SKM-1 (cell line): Measurements from ENCODE around the gene NPTX1.

Source experiments
- DNase-seq: peaks from one replicate; lab custom pipeline; 2025; ENCODE audit not compliant: unreplicated experiment; lab: John Stamatoyannopoulos, UW

Gene NPTX1

DNA sequence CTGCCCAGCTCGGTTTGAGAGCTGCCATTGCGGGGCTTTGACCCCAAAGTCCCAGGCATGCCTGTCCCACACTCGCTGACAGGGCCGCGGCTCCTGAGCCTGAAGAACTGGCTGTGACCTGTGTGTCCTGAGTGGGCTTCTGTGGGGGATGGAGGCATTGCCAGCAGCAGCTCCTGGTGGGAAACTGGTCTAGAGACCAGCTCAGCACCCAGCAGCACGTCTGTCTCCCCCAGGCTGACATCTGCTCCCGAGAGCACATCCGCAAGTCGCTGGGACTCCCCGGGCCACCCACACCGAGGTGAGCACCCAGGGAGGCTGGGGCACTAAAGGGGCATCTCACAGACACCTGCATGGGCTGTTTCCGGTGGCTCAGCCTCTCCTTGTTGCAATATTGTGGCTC is 48.0 kb downstream of the NPTX1 start:
- DNase-seq: no peak

DNA sequence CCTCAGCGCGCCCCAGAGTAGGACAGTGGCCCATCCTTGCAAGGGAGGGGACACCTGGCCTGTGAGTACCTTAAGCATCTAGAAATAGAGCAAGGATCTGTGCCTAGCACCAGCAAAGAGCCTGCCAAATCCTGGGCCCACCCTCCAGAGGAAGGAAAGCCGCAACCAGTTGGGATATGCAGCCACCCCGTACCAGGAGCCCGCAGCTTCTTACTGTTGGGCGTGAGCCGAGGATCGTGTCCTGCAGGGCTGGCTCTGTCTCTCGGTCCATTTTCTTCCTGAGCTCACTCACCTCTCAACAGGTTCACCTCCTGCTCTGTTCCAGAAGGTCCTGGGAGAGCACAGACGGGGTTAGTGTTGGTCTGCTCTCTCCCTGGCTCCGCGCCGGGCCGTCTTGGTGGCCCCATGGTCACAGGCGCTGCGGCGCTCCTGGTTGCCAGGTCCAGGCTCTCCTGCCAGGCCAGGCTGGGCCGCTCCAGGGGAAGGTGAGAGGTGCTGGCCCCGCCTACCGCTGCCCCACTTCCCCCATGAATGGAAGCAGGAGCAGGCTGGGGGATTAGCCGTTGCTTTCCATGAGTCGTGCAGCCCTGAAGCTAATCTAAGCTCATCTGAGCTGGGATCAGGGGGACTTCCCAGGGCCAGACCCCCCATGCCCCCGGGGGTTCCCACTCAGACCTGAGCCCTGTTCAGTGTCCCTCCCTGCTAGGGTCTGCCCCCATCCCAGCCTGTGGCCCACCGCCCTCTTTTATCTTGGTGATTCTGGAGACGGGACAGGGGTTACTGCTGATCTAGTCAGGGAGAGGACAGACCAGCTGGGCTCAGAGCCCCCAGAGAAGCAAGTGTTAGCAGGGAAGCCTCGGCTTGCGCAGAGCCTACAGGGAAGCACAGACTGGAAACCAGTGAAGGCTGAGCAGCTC is 48.8 kb downstream of the NPTX1 start:
- no peak for DNase-seq

DNA sequence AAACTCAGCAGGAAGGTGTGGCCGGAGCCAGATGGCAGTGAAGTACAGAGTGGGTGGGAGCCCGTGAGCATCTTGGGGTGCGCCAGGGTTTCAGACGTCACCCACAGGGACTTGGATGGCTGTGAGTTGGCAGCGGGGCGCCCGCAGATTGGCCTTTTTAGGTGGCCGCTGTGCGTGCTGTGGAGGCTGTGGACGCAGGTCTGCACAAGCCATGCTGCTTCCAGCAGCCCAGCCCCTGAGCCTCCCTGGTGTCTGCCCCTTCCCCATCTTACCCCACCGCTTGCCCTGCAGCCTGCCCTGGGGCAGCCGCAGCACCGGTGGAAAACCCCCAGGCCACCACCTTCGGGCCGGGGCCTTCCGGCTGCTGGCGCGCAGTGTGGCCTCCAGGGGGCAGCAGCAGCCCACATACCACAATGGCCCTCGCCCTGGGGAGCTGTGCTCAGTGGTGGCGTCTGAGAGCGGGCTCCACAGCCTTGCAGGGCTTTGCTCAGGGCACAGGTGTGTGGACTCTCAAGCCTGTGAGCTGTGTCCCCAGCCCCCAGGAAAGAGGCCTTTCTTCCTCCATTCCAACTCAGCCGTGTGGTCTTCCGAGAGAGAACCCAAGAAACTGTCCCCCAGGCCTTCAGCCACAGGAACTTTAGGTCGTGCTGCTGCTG is 49.6 kb downstream of the NPTX1 start:
- peak; percentile 36 for DNase-seq

DNA sequence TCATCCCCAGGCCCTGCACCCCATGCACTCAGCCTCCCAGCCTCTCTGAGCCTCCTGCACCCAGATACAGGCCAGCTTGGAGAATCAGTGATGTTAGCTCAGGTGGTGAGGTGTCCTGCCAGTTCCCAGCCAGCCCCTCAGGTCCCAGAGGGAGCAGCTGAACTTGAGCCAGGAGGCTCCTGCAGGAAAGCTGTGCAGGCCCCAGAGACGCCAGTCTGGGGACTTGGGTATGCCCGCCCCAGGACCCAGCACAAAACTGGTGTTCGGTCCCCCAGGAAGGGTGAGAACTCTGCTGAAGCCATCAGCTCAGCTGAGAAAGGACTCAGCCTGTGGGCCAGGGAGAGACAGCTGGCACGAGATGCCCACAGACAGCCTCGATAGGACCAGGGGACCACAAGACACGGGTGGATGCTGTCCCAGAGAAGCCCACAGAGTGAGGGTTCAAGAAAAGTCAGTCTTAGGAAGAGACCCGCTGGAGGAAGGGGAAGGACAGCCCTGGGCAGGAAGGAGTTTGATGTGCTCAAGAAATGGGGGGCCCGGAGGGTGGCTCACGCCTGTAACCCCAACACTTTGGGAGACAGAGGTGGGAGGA is 50.5 kb downstream of the NPTX1 start:
- no peak for DNase-seq

DNA sequence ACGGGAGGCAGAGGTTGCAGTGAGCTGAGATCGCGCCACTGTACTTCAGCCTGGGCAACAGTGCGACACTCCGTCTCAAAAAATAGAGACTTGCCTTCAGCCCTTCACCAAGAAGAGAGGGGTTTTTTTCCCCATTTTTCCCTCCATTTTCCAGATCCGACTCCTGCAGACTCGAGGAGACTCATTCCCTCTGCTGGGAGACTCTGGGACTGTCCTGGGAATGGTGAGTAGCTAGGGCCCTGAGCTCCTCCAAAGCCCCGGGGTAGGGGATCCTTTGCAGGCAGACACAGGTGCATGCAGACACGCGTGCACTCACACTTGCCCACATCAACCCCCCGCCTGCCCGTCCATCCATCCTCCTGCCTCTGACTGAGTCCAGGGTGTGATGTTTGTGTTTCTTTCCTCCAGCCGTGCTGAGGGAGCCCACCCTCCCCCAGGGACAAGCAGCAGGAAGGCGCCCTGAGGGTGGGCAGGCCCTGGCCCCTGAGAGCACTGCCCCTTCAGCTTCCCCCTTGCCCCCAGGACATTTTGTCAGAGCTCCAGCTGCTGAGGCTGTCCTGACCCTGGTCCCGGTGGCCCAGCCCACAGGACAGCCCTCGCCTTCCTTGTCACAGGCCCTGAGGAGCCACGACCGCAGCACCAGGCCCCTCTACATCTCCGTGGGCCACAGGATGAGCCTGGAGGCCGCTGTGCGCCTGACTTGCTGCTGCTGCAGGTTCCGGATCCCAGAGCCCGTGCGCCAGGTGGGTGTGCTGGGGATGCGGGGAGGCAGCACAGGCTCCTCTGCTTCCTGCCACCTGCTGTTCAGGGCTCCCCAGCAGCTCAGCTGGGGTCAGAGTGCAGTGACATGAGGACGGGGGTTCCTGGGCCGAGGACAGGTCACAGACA is 51.3 kb downstream of the NPTX1 start:
- DNase-seq: no peak

DNA sequence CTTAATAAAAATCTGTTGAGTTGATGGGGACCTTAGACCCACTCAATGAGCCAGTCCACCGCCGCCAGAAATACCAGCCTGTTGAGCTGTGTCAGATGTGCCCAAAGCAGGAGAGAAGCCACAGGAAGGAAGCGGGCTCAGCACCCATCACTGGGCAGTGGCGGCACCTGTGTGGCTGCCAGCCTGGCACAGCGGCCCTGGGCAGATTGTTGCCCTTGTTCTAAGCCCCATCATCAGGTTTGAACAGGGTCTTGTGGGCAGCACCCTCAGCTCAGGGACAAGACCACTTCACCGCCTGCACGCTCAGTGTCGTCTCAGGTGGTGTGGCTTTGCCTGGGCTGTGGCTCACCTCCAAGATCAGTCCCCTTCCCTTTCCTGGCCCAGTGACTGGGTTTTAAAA is 52.1 kb downstream of the NPTX1 start:
- DNase-seq: no peak

DNA sequence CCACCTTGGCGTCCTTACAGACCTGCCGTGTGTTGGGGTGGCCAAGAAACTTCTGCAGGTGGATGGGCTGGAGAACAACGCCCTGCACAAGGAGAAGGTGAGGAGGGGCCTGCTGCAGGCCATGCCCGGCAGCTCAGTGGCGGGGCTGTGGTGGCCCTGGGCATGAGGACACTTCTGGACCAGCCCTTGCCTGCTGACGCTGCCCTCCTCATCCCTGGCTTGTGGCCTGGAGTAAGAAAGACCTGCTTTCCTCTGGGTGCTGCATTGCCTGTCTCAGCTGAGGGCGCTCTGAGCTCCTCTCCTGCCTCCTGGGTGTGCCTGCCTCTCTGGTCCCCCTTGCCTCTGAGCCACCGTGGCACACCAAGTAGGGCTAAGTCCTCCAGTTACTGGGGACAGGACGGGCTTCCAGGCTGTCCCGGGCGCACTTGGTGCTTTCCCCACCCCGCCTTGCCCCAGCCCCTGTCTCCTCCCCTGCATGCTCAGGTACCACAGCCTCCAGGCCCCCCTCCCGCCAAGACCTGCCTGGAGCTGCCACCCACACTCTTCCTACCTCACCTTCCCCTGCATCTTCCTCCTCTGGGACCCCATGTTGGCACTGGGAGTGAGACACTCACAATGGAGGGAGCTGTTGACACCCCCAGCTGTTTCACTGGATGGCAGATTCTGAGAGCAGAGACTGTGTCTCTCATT is 52.7 kb downstream of the NPTX1 start:
- no peak for DNase-seq

DNA sequence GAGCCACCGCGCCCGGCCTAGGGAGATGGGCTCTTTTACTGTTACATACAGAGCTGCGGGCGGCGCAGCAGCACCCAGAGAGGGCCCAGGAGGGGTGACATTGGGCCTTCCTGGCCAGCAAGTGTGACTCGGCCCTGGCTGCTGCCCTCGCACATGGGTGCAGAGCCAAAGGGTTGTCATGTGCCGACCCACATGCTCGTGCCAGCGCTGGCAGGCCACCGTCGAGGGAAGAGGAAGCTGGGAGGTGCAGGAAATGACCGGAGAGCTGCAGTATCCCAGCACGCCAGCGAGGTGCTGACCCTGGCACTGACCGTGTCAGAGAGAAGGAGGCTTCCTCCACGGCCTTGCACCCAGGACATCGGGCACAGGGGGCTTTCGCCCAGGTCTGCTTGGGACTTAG is 53.4 kb downstream of the NPTX1 start:
- no peak for DNase-seq

DNA sequence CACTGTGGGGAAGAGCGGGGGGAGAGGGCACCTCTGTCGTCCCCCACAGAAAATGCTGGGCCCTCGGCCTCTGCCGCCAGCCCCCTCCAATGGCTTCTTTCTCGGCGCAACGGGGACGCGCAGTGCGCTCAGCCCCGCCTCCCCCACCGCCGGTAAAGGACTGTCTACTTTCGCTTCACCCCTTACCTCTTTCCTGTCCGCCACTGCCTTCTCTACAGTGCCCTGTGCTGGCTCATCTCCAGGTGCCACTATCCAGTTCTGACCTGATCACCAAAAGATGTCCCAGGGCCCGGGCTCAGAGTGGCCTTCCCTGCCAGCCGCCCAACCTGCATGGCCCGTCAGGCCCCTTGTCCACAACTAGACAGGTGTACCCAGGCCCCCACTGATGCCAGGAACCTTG is 54.1 kb downstream of the NPTX1 start:
- no peak for DNase-seq

DNA sequence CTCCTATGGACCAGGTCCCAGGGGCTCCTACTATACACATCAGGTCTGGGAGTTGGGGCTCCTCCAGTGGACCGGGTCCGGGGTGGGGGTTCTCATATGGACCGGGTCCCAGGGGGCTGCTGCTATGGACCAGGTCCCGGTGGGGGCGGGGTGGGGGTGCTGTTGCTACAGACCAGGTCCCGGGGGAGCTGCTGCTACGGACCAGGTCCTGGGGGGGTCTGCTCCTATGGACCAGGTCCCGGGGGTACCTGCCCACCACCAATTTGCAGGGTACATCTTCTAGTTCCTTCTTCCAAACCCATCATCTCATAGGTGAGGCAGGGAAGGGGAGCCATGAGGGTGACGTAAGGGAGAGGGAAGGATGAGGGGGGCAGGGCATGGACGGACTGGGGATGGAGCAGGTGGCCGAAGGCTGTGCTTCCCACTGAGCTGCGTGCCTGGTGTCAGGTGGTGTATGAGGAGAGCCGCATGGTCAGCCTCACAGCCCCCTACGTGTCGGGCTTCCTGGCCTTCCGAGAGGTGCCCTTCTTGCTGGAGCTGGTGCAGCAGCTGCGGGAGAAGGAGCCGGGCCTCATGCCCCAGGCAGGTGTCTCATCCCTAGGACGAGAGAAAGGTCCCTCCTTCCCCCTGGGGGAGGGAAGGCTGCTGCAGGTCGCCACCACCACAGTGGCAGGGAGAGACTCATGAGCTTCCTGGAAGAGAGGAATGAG is 54.9 kb downstream of the NPTX1 start:
- DNase-seq: no peak

DNA sequence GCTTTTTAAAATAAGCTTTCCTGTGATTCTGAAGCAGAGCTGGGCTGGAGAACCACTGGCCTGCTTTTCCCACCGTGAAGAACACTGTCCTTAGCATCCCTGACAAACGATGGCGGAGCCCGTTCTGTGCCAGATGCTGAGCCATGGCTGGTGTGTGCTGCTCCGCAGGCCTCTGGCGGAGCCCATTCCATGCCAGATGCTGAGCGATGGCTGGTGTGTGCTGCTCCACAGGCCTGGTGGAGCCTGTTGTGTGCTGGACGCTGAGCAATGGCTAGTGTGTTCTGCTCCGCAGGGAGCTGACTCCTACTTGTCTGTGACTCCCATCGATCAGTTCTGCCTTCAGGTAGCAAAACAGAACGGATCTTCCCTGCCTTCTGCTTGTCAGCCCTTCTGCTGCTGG is 57.2 kb downstream of the NPTX1 start:
- DNase-seq: no peak

DNA sequence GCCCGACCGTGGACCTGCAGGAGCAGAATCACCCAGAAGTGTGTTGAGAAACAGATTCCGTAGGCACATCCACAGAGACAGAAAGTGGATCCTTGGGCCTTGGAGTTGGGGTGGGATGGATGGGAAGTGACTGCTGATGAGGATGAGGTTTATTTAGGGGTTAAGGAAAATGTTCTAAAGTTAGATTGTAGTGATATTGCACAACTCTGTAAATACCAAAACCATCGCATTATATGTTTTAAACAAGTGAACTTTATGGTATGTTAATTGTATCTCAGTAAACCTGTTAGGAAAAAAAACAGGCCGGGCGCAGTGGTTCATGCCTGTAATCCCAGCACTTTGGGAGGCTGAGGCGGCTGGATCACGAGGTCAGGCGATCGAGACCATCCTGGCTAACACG is 57.8 kb downstream of the NPTX1 start:
- no peak for DNase-seq
